A673 (cell line): Measurements from ENCODE around the gene ROBO3. TPM values are rescaled to one million over a fixed set of nuclear protein-coding genes. Genes with fewer than 3 reads are reported as not detected.

ENCODE experiments used
- BruUV-seq: library from RNA; stranded (reverse); fragments of 400-500 nt; replicated peaks from 2 replicates; lab custom pipeline; 2021; lab: Mats Ljungman, UMichigan
- CTCF ChIA-PET: fragments of 300-600 bp; sonication (Branson Sonifier 250); formaldehyde crosslinking; loops from one replicate; lab custom pipeline; 2022; ENCODE audit warnings: antibody characterized with exemption; lab: Charles Lee
- POLR2A ChIA-PET: fragments of 300-600 bp; sonication (Branson Sonifier 250); formaldehyde crosslinking; loops from one replicate; lab custom pipeline; 2022; ENCODE audit warnings: antibody characterized with exemption; ENCODE audit not compliant: low non-redundant PET; lab: Charles Lee
- DNase-seq: peaks from one replicate; pipeline ENCODE4 v3.0.0-alpha.2; 2015; ENCODE audit warnings: low spot score
- H3K27ac ChIP-seq: fragments of 200-600 bp; sonication (generic); 2 replicates; pipeline ENCODE4 v1.5.1; 2016; ENCODE audit warnings: mixed run types, low read depth, mild to moderate bottlenecking, mixed read lengths, antibody characterized with exemption, low read length; ENCODE audit not compliant: poor library complexity, severe bottlenecking
- H3K27me3 ChIP-seq: fragments of 200-600 bp; sonication (generic); replicated peaks from 2 replicates; pipeline ENCODE4 v1.6.1; 2017; ENCODE audit warnings: mixed run types, low read depth, mild to moderate bottlenecking, mixed read lengths, antibody characterized with exemption, low read length; ENCODE audit not compliant: insufficient read depth, poor library complexity
- H3K36me3 ChIP-seq: fragments of 200-600 bp; sonication (generic); 2 replicates; pipeline ENCODE4 v1.6.1; 2016; ENCODE audit warnings: mixed run types, mild to moderate bottlenecking, mixed read lengths, antibody characterized with exemption, low read length; ENCODE audit not compliant: insufficient read depth, poor library complexity, severe bottlenecking
- H3K4me1 ChIP-seq: fragments of 200-600 bp; sonication (generic); 2 replicates; pipeline ENCODE4 v1.6.1; 2017; ENCODE audit warnings: mixed run types, mild to moderate bottlenecking, mixed read lengths, antibody characterized with exemption, low read length; ENCODE audit not compliant: insufficient read depth, poor library complexity, severe bottlenecking
- H3K4me3 ChIP-seq: fragments of 200-600 bp; sonication (generic); 2 replicates; pipeline ENCODE4 v1.5.1; 2016; ENCODE audit warnings: low read depth, mixed run types, mild to moderate bottlenecking, mixed read lengths, low read length; ENCODE audit not compliant: poor library complexity, severe bottlenecking
- H3K9me3 ChIP-seq: fragments of 200-600 bp; sonication (generic); 2 replicates; pipeline ENCODE4 v1.6.1; 2016; ENCODE audit warnings: mixed run types, low read depth, mild to moderate bottlenecking, mixed read lengths, antibody characterized with exemption, low read length; ENCODE audit not compliant: poor library complexity, severe bottlenecking
- EZH2 ChIP-seq: fragments of 200-600 bp; sonication (generic); IDR thresholded peaks from 2 replicates; pipeline ENCODE4 v1.6.1; 2017; ENCODE audit warnings: borderline replicate concordance, low read depth, mild to moderate bottlenecking, mixed read lengths, antibody characterized with exemption, low read length; ENCODE audit not compliant: poor library complexity, severe bottlenecking
- intact Hi-C: fragments of 100-400 bp; cut with micrococcal nuclease; formaldehyde crosslinking; loops from one replicate; pipeline ENCODE4 v1.10.0; 2022; ENCODE audit not compliant: unreplicated experiment
- total RNA-seq: library from RNA; stranded (reverse); gene quantifications from 2 replicates; pipeline ENCODE4 v1.2.3, GENCODE V29; 2021
- TF ChIP-seq, protein P1 (sequence below): fragments of 300-800, 200-600 bp; sonication (generic); conservative IDR thresholded peaks from 2 replicates; pipeline ENCODE4 v1.5.1; 2017; ENCODE audit warnings: low read depth, mild to moderate bottlenecking, antibody characterized with exemption, low read length, moderate library complexity, mixed read lengths

ROBO3 gene
- total RNA-seq, 1 experiment from 2014 or later: 2.3 TPM

DNA sequence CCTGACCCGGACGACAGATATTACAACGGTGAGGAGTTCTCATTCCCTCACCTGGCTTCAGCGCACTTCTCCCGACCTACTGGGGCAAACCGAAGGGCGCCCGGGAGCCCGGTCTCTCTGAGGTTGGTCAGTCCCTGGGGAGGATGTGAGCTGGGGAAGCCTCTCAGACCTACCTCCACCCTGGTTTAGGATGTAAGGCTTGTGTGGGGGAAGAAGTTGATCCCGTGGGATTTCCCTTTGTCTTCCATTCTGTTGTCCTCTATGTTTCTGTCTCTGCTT, 12.3 kb downstream of the ROBO3 start:
- ChIA-PET CTCF (no interaction called here), POLR2A (no interaction called here)
- no peak for TF ChIP-seq EZH2
- TF ChIP-seq, protein P1, sequence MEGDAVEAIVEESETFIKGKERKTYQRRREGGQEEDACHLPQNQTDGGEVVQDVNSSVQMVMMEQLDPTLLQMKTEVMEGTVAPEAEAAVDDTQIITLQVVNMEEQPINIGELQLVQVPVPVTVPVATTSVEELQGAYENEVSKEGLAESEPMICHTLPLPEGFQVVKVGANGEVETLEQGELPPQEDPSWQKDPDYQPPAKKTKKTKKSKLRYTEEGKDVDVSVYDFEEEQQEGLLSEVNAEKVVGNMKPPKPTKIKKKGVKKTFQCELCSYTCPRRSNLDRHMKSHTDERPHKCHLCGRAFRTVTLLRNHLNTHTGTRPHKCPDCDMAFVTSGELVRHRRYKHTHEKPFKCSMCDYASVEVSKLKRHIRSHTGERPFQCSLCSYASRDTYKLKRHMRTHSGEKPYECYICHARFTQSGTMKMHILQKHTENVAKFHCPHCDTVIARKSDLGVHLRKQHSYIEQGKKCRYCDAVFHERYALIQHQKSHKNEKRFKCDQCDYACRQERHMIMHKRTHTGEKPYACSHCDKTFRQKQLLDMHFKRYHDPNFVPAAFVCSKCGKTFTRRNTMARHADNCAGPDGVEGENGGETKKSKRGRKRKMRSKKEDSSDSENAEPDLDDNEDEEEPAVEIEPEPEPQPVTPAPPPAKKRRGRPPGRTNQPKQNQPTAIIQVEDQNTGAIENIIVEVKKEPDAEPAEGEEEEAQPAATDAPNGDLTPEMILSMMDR: no peak
- no peak overlapping the region for H3K4me3 ChIP-seq
- no peaks in the 10 kb centered on the region for H3K9me3 ChIP-seq
- peaks cover 7% of the 10 kb centered on the region for H3K27me3 ChIP-seq
- no peak overlapping the region for H3K27ac ChIP-seq
- no peak for DNase-seq
- no TSS peak for BruUV-seq
- intact Hi-C loops: no loop called here
- H3K4me1 ChIP-seq: no peaks in the 10 kb centered on the region
- no peaks in the 10 kb centered on the region for H3K36me3 ChIP-seq

DNA sequence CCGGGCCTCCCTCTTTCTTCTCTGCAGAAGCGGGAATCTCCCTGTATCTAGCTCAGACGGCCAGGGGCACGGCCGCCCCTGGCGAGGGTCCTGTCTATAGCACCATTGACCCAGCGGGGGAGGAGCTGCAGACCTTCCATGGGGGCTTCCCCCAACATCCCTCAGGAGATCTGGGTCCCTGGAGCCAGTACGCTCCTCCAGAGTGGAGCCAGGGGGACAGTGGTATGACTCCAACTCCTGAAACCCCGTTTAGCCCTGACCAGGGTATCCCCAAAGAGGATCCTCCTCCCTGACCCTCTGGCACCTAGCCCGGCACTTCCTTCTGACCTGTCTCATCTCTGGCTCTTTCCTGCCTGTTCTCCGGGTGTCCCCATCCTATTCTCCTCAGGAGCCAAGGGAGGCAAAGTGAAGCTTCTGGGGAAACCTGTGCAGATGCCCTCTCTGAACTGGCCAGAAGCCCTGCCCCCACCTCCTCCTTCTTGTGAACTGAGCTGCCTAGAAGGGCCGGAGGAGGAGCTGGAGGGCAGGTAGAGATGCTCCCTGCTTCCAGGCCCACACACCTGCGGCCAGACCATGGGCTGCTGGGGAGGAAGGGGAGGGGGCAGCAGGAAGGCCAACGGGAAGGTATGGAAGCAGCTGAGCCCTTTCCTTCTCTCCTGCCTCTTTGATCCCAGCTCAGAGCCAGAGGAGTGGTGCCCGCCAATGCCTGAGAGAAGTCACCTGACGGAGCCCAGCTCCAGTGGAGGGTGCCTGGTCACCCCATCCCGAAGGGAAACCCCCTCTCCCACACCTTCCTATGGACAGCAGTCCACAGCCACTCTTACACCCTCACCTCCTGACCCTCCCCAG, 12.9 kb downstream of the ROBO3 start:
- no peak for TF ChIP-seq EZH2
- TF ChIP-seq, protein P1: no peak
- ChIA-PET CTCF (no interaction called here), POLR2A (no interaction called here)
- H3K4me1 ChIP-seq: no peaks in the 10 kb centered on the region
- intact Hi-C loops: no loop called here
- no peak for DNase-seq
- no peaks in the 10 kb centered on the region for H3K36me3 ChIP-seq
- peaks cover under 1% of the 10 kb centered on the region for H3K27me3 ChIP-seq
- H3K4me3 ChIP-seq: no peak overlapping the region
- no peak overlapping the region for H3K27ac ChIP-seq
- no TSS peak for BruUV-seq
- H3K9me3 ChIP-seq: no peaks in the 10 kb centered on the region

DNA sequence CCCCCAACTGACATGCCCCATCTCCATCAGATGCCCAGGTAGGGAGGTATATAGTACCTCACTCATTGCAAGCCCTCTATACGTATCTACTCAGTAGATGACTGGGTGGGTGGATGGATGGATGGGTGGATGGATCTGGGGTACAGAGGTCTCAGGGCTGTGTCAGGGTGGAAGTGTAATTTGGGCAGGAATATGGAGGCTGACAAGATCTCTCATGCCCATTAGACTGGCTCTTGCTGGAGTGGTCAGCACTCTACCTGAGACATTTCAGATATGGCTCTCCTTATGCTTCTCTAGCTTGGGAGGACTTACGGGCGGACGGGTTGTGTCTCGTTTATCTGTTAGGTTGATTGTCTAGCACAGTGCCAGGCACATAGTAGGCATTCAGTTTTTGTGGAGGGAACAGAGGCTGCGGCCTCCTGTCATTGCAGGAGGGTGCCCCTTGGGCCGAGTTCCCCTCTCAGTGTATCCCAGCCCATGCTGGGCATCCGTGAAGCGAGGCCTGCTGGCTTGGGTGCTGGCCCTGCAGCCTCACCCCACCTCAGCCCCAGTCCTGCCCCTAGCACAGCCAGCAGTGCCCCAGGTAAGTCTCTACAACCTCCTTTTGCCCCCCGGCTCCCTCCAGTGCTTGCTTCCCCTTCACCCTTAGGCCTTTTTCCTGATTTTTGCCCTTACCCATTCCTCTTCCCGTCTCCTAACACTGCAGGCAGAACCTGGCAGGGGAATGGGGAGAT, 13.7 kb downstream of the ROBO3 start:
- no TSS peak for BruUV-seq
- ChIA-PET CTCF (no interaction called here), POLR2A (no interaction called here)
- DNase-seq: no peak
- H3K27ac ChIP-seq: no peak overlapping the region
- no peak overlapping the region for H3K4me3 ChIP-seq
- intact Hi-C loops: no loop called here
- no peaks in the 10 kb centered on the region for H3K36me3 ChIP-seq
- no peaks in the 10 kb centered on the region for H3K27me3 ChIP-seq
- H3K9me3 ChIP-seq: no peaks in the 10 kb centered on the region
- no peak for TF ChIP-seq EZH2
- TF ChIP-seq, protein P1: no peak
- no peaks in the 10 kb centered on the region for H3K4me1 ChIP-seq
